ENCODE data around the gene CD37.

GRCh38 chr19:49361438-49362047, 26.3 kb downstream of the CD37 start:
- TF ChIP-seq POLR2A (IDR thresholded peaks at IDR 0.05; ENCODE audit: low read length) (no peak), GATA1 (IDR thresholded peaks at IDR 0.05; ENCODE audit: low read depth, low read length) (no peak)

All from erythroblast (primary cell).